ENCODE results near the gene MRPS18A.

MRPS18A gene

DNA sequence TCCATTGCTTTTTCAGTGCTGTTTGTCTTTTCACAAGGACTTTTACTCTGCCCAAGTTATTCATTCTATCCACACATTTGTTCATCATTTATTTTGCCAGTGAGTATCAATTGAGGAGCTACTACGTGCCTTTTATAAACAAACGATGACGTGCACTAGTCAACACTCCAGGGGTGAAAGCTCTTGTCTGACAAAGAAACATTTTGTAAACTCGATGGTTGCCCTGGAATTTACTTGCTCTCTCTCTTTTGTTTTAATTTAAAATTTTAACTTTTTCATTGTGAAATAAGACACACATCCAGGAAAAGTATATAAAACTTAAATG lies 8.3 kb upstream of the MRPS18A start:
- DNase-seq = no peak

DNA sequence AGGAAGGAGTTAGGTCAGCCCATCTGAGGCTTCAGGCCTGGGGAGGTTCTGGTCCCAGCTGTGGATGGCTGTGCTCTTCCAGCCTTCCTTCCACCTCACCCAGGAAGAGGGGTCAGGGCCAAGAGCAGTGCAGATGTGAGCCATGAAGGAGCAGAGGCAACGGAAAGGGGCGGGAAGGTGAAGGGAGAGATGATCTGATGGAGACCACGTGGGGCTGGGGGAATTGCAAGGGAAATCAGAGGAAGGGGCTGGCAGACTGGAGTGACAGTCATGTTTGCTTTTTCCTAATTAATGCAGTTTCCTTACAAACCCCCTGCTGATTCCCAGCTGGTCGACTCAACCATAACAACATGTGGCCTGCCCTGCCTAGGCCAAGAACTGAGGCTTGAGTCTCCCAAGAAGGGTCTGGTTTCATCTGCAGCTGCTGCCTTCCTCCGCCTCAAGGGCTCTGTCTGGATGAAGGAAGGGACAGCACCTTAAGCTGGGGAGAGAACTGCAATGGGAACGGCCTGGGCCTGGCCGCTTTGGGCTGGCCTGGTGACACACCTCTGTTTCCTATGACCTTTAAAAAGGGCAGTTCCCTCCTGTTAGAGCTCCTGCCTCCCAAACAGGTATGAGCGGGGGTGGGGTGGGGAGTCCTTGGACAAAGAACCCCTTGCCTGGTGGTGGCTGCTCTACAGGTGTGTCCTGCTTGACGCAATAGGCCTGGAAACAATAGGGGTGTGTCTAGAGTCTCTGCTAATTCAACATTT lies 7.8 kb upstream of the MRPS18A start:
- DNase-seq = peak; percentile 47

GRCh38 chr6:43689421-43689820 lies 1.8 kb upstream of the MRPS18A start:
- no peak for DNase-seq

GRCh38 chr6:43687079-43687436 lies 533 bp downstream of the MRPS18A start:
- DNase-seq = no peak

DNA sequence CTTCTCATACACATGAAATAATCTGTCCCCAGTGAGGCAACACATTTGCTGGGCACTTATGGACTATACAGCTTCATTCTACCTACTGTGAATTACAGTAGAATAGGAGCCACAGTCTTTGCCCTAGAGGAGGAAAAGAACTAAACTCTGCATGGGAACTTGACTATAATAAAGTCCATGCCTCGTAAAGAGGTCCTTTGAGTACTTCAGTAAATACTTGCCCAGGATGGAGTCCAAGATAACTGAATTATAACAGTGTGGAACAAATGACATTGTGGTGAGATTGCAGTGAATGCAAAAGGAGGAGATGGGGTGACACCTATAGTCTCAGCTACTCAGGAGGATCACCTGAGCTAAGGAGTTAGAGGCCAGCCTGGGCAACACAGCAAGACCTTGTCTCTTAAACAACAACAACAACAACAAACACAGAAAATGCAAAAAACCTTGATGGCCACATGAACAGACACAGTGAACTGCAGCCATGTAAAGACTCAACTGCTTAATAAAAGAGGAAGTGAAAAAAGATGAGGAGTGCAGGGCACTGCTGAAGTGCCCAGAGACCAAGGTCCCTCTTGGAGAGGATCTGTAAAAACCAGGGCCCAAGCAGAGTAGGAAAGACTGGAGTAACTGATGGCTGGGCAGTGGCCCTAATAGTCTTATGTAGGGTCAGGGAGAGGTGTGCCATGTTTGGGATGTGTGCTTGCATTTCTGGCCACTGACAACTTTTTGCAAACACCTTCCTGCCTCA lies 3.7 kb downstream of the MRPS18A start:
- no peak for DNase-seq

DNA sequence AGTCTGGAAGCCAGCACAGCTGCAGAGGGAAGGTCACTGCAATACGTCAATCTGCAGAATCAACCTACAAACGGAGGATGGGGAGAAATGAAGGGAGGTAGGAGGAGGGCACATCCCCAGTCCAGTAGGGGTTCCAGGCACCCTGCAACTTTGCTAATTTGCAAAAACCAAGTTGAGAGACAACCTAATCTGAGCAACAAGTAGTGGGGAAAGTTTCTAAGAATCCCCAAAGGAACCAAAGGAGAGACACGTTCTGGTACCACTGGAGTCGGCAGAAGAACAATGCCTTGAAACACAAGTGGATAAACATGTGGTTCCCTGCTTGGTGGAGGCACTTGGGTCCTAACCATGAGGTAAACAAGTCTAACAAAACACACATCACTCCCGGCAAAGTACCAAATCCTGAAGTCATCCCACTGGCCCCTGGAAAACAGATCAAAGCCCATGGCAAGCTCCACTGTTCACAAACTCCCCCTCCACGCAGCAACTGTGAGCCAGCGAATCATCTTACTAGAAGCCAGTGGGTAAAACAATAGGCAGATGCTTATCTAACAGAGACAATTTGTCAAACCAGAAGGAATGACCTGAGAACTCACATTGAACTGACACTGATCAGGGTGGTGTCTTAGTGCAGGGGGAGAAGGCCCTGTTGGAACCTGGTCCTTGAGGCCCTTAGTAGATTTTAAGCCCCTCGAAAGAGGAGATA lies 4.7 kb downstream of the MRPS18A start:
- DNase-seq = no peak

- DNase-seq = no peak
These were observed 6.3 kb downstream of the MRPS18A start for GRCh38 chr6:43681303-43681702.

DNA sequence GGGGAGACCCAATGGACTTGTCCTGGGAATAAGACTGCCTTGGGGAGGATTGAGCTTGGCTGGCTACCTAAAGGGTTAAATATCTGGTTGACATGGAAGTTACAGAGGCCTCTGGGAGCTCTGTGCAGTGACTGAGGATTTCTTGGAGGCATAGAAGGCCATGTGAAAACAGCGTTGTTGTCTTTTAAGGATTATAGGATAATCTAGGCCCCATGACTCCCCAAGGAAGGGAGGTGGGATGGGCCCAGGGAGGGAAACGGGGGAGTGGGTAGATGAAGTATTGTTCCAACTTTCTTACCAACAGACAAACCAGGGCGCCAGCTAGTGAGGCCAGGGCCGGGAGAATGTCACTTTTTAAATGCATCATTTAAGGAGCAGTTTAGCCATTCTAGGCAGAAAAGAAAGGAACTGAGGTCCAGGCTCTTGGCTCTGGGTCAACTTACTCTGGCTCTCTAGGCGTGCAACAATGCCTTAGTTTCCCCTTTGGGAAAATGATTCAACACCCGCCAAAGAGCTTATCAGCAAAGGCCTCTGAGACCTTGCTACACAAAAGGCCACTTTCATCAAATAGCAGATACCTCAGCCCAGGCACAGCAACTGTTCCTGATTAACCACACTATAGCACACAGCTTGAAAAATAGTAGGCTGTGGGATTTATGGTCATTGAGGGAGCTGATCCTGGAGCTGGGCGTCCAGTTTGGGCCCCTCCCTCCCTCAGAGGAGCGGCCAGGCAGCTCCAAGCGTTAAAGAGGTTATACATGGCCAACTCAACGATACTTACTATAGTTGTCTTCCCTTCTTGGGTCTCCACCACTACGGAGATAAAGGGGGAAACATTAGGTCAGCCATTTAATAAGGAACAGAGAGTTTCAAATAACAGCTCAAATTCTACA lies 7.0 kb downstream of the MRPS18A start:
- DNase-seq = no peak

DNA sequence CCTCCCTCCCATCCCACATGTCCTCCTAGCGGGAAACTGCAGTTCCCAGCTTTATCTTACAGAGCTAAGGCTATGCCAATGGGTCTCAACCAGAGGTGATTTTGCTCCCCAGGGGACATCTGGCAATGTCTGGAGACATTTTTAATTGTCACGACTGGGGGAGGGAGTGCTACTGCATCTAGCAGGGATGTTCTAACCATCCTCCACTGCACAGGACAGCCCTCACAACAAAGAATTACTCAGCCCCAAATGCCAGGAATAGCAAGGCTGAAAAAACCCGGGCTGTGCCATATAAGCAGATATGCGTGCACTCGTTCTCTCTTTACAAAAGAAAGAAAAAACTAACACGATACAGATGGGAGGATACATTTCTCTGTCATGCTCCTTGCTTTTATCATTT lies 8.5 kb downstream of the MRPS18A start:
- DNase-seq = no peak

DNA sequence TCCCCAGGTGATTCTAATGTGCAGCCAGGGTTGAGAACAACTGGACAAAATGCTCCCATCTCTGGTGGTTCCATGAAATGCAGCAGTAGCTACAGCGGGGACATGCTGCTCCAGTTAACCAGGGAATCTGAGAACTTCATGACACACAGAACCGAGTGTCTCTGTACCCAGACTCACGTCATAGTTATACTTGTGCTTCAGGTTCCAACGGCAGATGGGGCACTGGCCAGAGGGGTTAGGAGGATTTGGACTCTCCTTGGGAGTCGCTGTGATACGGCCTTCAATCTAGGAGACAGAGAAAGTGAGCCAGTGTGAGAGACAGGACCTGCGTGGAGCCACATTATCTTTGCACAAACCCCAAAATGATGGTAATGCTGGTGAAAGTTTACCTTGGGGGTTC lies 9.2 kb downstream of the MRPS18A start:
- no peak for DNase-seq

DNA sequence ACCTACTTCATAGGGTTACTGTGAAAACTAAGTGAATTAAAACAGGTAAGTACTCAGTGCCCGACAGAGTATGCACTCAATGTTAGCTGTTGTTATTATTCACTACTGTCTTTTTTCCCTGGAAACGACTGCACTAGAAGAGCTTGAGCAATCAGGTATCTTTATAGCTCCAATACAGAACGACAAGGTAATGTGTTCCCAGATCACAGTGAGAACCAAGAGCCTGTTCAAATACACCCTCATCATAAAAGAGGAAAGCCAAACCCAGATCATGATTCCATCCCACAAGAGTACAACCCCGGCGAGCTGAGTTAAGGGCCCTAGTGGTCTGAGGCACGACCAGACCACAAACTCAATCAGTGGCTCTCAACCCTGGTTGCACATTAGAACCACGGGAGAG lies 9.8 kb downstream of the MRPS18A start:
- no peak for DNase-seq

- no peak for DNase-seq
These were observed 10.5 kb downstream of the MRPS18A start for GRCh38 chr6:43676962-43677606.

DNA sequence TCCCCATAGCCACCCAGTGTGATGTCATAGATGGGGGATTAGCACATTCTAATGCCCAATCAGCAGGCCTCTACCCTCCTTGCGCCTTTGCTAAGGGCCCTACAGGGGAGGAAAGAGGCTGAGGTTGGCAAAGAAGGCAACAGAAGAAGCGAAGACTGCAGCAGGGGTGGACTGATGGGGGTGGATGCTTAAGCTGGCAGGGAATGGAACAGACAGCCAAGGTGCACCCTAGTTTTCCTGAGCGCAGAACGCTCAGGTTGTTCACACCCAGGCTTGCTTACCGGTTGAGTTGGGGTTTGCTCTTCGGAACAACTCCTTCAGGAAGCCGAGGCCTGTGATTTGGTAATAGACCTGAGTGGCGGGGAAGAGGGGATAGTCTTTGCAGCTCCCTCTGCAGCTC lies 12.7 kb downstream of the MRPS18A start:
- DNase-seq = no peak

- DNase-seq = no peak
These were observed 13.3 kb downstream of the MRPS18A start for GRCh38 chr6:43674291-43674690.

DNA sequence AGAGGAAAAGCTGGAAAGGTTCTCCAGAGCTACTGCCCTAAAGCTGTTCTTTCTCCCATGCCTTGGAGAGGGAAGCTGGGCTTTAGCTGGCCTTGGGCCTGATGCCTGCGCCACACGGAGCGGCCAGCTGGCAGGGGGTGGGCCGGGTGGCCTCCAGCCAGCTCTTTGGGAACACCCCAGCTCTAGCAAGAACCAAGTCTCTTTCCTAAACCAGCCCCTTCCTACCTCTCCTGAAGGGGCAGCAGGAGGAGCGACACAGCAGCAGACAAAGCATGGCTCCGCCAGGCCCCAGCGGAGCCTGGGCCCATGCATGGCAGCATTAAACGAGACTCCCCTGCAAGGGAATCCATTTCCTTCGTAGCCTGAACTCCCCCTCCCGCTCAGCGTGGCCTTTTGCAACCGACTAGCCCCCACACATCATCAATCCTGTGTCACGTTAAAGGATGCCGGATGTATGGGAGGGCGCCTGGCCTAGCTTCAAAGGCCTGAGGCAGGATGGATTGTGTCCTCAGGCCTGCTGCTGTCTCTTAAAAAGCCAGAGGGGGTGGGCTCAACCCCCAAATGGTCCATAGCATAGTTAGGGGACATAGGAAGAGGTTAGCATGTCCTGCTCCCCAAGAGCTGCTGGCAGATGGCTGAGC lies 14.0 kb downstream of the MRPS18A start:
- DNase-seq = no peak

GRCh38 chr6:43671801-43672690 lies 15.5 kb downstream of the MRPS18A start:
- DNase-seq = no peak

- no peak for DNase-seq
These were observed 16.4 kb downstream of the MRPS18A start for GRCh38 chr6:43671011-43671800.

GRCh38 chr6:43670623-43670986 lies 17.0 kb downstream of the MRPS18A start:
- DNase-seq = no peak

DNA sequence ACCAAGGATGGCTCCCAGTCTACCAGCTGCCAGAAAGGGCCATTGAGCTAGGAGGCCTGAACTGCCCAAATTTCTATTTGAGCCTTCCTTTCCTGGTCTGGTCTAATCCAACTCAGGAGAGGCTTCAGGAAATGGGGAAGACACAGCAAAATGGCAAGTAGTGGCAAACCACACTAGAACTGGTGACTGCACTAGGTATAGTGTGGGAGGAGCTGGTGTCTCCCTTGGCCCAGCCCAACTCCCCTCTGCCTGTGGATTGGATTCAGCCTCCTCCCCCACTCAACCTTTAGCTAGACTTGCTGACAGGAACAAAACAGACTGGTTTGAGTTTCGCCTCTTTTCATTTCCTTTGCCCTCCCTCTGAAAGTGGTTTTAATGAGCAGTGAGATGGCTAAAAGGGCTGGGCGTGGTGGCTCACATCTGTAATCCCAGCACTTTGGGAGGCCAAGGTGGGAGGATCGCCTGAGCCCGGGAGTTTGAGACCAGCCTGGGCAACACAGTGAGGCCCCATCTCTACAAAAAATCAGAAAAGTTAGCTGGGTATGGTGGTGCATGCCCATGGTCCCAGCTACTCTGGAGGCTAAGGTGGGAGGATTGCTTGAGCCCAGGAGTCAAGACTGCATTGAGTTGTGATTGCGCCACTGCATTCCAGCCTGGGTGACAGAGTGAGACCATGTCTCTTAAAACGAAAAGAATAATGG lies 17.5 kb downstream of the MRPS18A start:
- DNase-seq = no peak

Data from NCI-H1092 treated with DMSO at 0.1 percent for 48 hours (cell line).